AG04449 (cell line): ENCODE data around the gene NR5A1.

Source experiments
- CTCF ChIA-PET: fragments of 350-600 bp; formaldehyde crosslinking; extraction: SDS; loops from one replicate; lab custom pipeline; 2021; ENCODE audit warnings: antibody characterized with exemption; lab: Yijun Ruan, JAX
- POLR2A ChIA-PET: fragments of 400-600, 350-600 bp; formaldehyde crosslinking; extraction: SDS; loops from one replicate; lab custom pipeline; 2020; ENCODE audit warnings: antibody characterized with exemption, inconsistent platforms; lab: Yijun Ruan, JAX
- DNase-seq: peaks from one replicate; pipeline ENCODE4 v3.0.0-alpha.2; 2010; ENCODE audit warnings: low read depth, low spot score
- H3K4me3 ChIP-seq: 2 replicates; pipeline ENCODE4 v1.5.1; 2011; ENCODE audit warnings: low read depth, mild to moderate bottlenecking, control low read depth, low read length
- TF ChIP-seq, protein P1 (sequence below): IDR thresholded peaks from one replicate; pipeline ENCODE4 v1.5.1; 2011; ENCODE audit warnings: mild to moderate bottlenecking, moderate library complexity, low read length, control low read depth, inconsistent platforms; ENCODE audit not compliant: insufficient read depth; ENCODE audit errors: missing control alignments

The NR5A1 gene

DNA sequence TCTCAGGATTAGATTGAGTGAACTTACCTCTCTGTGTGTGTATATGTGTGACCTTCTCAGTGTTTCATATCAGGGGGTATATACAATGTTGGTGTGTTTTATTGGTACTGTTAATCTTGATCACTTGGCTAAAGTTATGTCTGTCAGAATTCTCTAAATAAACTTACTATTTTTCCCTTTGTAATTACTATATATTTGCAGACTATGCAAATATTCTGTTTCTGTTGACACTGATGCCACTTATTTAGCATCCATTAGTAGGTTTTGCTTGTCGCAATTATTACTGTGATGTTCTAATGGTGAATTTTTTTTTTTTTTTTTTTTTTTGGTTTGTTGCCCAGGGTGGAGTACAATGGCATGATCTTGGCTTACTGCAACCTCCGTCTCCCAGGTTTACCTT lies 42.9 kb upstream of the NR5A1 start:
- no peak for DNase-seq
- ChIA-PET CTCF (interaction anchor here (1.0 to 14.2 kb wide), 7 partner anchors 13 to 221 kb away, joined by 4 to 206 read pairs (median 7); partner anchors contain the start of genes NR6A1 and PSMB7), POLR2A (no interaction called here)
- no peak overlapping the region for H3K4me3 ChIP-seq
- TF ChIP-seq, protein P1, sequence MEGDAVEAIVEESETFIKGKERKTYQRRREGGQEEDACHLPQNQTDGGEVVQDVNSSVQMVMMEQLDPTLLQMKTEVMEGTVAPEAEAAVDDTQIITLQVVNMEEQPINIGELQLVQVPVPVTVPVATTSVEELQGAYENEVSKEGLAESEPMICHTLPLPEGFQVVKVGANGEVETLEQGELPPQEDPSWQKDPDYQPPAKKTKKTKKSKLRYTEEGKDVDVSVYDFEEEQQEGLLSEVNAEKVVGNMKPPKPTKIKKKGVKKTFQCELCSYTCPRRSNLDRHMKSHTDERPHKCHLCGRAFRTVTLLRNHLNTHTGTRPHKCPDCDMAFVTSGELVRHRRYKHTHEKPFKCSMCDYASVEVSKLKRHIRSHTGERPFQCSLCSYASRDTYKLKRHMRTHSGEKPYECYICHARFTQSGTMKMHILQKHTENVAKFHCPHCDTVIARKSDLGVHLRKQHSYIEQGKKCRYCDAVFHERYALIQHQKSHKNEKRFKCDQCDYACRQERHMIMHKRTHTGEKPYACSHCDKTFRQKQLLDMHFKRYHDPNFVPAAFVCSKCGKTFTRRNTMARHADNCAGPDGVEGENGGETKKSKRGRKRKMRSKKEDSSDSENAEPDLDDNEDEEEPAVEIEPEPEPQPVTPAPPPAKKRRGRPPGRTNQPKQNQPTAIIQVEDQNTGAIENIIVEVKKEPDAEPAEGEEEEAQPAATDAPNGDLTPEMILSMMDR, result no peak

DNA sequence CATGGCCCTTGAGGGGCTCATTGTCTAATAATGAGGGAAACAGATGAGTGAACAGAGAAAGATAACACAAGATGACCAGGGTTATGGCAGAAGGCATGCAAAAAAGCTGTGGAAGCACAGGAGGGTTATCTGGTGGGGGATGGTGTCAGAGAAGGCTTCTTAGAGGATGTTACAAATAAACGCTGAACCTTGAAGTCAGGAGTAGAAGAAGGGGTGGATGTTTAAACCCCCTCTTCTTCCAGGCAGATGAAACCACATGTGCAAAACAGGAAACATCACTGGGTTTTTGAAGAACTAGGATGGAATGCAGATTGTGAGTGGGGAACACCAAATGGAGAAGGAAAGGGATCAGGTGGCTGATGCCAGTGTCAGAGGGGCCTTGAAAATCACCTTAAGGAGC lies 41.8 kb upstream of the NR5A1 start:
- TF ChIP-seq, protein P1, result no peak
- ChIA-PET POLR2A (no interaction called here), CTCF (interaction anchor here (0.9 to 14.2 kb wide), 3 partner anchors 12 to 135 kb away, joined by 3 to 206 read pairs (median 7); partner anchors contain the start of gene PSMB7)
- DNase-seq, result no peak
- no peak overlapping the region for H3K4me3 ChIP-seq

DNA sequence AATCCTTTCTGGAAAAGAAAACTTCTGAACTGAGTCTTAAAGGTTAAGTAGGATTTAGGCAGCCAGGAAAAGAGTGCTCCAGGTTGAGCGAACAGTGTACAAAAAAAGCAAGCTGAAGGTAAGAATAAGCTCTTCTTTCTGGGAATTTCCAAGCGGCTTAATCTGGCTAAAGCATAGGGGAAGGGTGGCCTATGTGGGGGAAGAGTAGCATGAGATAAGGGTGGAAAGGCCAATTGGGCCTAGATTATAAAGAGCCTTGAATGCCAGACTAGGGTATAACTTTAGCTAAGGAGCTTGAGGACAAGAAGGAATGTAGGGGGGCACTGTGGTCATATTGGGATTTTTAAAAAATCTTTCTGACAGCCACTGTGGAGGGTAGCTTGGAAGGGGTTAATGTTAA lies 37.3 kb upstream of the NR5A1 start:
- ChIA-PET POLR2A (no interaction called here), CTCF (interaction anchor here (0.8 to 14.2 kb wide), 3 partner anchors 7 to 72 kb away, joined by 3 to 206 read pairs (median 9); no protein-coding TSS in a partner anchor)
- DNase-seq, result no peak
- H3K4me3 ChIP-seq, result no peak overlapping the region
- TF ChIP-seq, protein P1, result no peak

DNA sequence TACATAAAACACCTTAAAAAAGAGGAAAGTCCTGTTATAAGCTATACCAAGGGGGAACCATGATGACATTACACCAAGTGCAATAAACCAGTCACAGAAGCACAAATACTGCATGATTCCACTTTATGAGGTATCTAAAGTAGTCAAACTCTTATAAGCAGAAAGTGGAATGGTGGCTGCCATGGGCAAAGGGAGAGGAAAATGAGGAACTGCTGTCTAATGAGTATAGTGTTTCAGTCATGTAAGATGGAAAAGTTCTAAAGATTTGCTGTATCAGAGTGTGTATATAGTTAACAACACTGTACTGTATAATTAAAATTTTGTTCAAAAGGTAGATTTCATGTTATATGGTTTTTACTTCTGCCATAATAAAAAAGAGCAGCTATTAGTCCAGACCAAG lies 34.6 kb upstream of the NR5A1 start:
- ChIA-PET CTCF (interaction anchor here (1.0 to 10.9 kb wide), 2 partner anchors 8 to 9 kb away, joined by 3 to 206 read pairs; no protein-coding TSS in a partner anchor), POLR2A (no interaction called here)
- TF ChIP-seq, protein P1, result no peak
- no peak overlapping the region for H3K4me3 ChIP-seq
- DNase-seq, result no peak

DNA sequence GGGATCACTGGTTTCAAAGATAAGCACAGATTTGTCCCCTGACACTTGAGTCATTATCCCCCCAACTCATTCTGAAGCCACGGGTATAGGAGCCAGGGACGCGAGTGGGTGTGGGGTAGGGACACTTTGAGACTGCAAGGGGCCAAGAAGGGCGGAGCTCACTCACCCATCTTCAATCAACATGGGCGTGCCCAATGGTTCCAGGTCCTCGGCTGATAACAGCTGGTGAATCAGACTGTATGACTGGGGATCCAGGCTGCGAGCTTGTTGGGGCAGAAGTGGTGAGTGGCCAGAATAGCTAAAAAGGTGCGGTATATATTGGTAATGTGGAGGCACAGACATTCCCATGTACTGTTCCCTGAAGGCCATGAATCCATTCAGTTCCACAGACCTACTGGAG lies 30.7 kb upstream of the NR5A1 start:
- CTCF ChIA-PET, result interaction anchor here (1.0 to 10.9 kb wide), 14 partner anchors 12 to 186 kb away, joined by 3 to 263 read pairs (median 7); partner anchors contain the start of gene PSMB7
- no peak for DNase-seq
- no peak overlapping the region for H3K4me3 ChIP-seq
- POLR2A ChIA-PET, result no interaction called here
- TF ChIP-seq, protein P1, result no peak

DNA sequence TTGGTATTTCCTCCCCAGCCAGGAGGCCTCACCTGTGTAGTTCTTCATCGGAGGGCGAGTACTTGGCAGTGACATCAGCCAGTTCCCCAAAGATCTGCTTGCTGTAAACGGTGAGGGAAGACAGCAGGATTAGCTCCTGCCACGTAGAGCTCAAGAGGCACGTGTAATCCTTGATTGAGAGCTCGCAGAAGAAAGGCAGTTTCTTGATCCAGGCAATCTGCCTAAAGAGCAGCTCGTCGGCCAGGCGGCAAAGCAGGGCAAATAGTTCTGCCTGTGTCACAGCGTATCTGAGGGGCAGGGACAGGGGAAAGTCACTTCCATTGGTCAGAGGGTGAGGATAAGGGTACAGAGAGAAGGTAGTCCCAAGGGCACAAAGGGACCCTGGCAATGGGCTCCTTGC lies 28.6 kb upstream of the NR5A1 start:
- ChIA-PET POLR2A (interaction anchor here (0.7 kb wide), 1 partner anchor 139 kb away, joined by 3 read pairs; no protein-coding TSS in a partner anchor), CTCF (interaction anchor here (1.0 to 10.9 kb wide), 19 partner anchors 11 to 409 kb away, joined by 3 to 263 read pairs (median 8); partner anchors contain the start of gene PSMB7)
- no peak for DNase-seq
- TF ChIP-seq, protein P1, result no peak
- H3K4me3 ChIP-seq, result no peak overlapping the region
